GM21619 (cell line): Measurements from ENCODE around the gene CNTN1.
A peak's percentile ranks its signal among the peaks of the same experiment; 100 is the strongest.
"Not testable (repeated sequence)": the region's sequence is repeated elsewhere in the genome, so short reads cannot be mapped to it uniquely, and the experiment has no call there.

Experiments used
- ATAC-seq: cut with Tn5 transposase; IDR thresholded peaks from one replicate; pipeline ENCODE4 v1.9.1; 2021; ENCODE audit not compliant: unreplicated experiment

Gene CNTN1

DNA sequence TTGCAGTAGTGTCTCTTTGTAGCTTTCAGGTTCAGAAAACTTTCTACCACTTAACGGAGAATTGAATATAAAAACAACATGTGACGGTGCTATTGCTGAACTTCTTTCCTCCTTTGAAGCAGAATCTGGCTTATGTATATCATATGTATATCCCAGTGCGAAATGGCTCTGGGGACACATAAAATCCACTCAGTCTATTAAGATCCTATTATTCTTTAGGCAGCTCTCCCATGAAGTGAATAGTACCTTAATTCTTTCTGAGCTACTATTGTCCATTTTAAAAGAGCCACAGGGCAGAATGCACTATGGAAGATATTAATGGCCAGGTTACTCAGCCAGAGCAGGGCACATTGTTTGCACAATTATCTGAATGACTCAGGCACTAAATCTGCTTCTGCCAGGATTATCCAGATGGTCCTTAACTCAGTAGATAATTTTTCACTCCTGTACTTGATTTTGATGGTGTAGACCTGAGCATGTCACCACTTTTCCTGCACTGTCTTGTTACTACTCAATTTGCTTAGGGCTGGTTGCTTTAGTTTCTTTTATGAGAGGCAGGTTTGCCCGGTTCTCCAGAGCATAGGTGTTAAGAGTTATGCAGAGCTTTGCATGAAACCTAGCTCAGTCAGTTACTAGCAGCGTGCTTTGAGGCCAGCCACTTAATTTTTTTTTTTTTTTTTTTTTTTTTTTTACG is 5.5 kb downstream of the CNTN1 start:
- no peak for ATAC-seq

DNA sequence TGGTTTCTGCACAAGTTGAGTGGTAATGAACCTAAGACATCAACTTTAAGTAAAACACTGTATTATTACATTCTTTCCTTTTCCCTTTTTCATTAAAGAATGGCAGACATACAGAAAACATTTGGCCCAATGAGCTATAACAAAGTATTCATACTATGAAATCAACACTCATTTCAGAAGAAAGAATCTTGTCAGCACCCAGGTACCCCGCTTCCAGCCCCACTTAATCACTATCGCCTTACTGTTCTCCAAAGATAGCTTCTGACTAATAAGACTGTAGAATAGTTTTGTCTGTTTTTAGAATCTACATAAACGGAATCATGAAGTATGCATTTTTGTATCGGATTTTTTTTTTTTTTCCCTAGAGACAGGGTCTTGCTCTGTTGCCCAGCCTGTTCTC is 9.5 kb downstream of the CNTN1 start:
- ATAC-seq, result peak; percentile 78

DNA sequence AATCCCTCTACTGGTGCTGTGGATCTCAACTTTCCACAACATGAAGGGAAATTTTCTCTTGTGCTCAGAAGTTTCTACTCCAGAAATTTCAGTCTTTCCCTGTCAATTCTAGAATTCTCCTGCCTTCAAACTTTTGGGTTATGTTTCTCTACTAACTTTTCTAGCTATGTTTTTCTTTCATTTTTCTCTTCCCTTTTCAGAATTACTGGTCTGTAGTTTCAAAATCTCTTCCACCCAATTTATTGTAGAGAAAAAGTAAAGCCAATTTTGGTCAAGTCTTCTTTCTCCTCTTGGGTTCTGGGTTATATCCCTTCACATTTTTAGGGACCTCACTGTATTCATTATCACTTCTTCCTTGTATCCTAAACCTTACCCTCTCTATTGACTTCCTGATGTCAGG is 18.9 kb downstream of the CNTN1 start:
- ATAC-seq, result no peak

DNA sequence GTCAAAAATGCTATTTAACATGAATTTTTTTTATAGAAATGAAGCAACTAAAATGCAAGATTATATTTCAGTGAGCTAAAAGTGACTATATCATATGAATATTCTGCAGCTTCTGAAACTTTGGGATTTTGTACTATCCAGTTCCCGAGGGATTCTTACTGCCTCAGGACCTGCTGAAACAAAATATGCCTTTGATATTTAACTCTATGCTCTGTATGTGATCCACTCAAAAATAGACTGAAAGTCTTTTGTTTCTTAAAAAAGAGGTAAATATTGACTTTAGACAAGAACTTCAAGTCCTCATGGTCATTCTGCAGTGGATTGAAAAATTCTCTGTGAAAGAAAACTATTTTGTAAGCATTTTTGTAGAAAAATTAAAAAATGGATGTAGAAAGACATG is 22.4 kb downstream of the CNTN1 start:
- ATAC-seq, result no peak

DNA sequence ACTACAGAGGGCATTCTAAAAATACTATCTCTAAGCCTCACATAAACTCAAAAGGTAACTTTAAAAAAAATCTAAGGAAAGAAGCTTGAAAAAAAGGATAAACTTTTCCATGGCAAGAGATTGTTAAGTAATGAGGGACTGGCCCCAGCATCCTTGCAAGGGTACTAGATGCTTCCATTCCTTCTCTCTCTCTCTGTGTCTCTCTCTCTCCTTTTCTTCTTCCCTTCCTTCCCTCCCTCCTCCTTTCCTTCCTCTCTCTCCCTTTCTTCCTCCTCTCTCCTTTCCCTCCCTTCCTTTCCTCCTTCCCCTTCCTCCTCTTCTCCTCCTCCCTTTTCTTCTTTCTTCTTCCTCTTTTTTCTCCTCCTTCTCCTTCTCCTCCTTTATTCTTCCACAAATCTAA is 23.8 kb downstream of the CNTN1 start:
- ATAC-seq, result no peak

DNA sequence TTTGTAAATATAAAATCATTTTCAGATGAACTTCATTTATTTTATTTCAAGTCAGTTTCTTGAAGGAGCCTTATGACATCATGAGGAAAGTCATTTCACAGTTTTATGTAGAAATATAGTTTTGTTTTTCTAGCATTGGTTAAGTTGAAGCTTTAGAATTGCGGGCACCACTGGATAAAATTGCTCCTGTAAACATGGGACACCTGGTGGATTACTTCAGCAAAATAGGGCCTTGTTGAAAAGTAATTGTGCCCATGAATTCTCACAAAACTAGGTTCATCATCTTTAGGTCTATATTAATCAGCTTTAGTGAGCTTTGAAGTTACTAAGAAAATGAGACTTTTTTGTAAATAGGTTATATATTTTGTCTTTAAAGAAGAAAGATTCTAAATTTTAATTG is 25.3 kb downstream of the CNTN1 start:
- no peak for ATAC-seq

DNA sequence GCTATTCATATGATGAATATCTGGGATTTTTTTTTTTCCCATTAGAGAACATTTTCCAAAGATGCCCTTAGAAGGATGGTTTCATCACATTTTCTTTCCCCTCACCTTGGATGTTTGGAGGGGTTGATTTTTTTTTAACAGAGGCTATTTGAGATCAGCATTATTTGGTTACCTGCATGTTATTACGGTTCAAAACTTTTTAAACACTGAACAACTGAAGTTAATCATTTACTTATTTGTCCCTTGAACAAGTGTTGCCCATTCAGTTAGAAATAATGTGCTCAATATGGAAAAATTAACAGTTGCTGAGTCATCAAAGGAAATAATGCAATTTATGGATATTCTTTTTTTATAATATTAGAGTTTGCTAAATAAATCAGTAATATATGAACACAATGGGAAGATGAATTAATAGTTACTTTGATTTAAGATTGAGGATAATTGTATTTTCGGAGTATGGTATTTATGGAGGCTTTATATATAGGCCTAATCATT is 26.7 kb downstream of the CNTN1 start:
- no peak for ATAC-seq

DNA sequence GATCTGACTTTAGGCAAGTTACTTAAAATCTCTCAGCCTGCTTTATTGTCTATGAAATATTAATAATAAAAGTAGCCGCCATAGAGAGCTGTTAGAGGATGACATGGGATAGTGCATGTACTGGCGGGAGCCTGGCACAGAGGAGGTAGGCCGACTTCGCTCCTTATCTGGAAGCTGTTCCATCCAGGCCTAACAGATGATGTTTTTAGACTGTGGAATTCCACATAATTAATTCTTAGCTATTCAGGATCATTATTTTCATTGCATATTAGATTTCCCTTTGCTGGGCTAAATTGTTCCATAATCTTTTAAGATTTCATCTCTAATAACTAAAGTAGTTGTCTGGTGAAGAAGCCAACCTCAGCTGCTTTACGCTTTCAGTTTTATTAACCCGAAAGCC is 30.8 kb downstream of the CNTN1 start:
- no peak for ATAC-seq

DNA sequence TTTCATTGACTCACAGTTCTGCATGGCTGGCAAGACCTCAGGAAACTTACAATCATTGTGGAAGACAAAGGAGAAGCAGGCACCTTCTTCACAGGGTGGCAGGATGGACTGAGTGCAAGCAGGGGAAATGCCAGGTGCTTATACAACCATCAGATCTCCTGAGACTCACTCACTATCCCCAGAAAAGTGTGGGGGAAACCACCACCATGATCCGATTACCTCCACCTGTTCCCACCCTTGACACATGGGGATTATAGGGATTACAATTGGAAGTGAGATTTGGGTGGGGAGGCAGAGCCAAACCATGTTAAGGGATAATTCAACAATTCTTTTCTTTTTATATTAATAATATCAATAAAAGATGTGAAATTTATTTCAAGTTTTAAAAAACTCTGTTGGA is 34.1 kb downstream of the CNTN1 start:
- ATAC-seq, result no peak

DNA sequence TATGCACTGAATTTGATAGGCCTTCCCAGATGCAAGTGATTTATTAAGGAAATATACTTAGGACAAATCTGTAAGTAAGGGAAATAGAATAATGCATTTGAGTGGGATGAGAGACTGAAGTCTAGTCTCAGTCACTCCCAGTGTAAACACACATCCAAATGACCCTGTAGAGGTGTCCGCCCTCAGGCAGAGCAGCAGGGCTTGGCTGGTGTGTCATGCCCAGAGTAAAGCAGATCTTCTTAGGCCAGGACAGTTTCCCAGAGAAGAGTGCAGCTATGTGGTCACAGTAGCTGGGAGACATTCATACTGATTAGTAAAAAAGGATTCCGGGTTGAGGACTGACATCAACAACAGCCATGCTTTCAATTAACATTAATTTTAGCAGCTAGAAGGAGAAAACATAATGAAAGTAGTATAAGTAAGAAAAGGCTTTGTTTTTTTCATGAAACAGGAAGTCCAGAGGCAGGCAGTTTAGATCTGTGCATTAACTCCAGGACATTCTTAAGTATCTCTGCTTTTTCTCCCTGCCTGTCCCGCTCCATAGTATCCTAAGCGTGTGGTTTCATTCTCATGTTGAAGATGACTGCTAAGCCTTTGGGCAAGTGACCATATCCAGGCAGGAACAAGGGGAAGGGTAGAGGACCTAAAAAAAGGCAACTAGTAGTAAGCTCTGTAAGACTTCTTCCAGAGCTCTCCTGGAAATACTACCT is 35.7 kb downstream of the CNTN1 start:
- no peak for ATAC-seq

DNA sequence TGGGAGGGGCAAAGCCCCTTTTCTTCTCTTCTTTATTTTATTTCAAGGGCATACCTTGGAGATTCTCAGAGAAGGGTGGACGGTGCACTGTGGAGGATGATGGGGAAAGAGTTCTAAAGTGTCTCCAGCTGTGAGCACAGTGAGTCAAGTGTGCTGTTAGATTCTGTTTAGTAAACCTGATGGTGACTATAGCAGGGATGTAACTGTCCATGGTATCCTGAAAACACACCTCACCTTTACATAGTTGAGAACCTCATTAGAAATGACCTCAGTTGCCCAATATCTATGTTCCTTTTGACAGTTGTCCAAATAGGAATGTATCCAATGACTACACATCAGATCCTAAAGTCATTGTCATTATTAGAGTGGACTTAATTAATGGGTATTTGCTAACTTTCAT is 38.0 kb downstream of the CNTN1 start:
- ATAC-seq, result no peak

DNA sequence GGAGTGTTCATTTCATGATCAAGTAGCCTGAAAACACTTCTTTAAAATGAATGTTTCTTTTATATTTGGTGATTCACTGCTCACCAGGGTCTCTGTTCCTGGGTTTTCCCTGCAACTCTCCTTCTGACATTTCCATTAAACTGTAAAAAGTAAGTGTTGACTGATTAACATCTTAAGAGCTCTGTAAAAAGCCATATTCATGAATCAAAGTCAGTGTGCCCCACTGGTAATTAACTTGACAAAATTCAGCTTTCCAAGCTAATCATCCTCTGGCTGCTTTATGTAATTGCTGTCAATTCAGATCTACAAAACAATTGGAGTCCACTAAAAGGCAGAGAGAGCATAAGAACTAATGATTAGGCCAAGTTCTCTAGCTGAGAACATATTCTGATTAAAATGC is 41.6 kb downstream of the CNTN1 start:
- ATAC-seq, result no peak

DNA sequence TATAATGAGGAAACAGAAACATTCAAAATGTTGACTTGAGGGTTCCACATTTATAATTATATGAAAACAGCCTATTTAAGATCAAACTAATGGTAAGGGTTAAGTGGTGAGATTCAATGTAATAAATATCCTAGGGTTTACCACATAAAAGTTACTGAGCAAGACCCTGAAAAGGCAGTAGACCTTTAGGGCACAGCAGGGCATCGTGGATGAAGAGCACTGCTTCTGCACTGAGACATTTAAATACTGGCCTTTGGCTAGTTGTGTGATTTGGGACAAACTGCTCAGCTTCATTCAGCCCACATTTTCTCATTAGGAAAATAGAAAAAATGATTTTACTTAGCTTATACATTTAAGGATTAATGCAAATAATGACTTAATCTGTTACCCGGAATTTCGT is 42.0 kb downstream of the CNTN1 start:
- no peak for ATAC-seq

DNA sequence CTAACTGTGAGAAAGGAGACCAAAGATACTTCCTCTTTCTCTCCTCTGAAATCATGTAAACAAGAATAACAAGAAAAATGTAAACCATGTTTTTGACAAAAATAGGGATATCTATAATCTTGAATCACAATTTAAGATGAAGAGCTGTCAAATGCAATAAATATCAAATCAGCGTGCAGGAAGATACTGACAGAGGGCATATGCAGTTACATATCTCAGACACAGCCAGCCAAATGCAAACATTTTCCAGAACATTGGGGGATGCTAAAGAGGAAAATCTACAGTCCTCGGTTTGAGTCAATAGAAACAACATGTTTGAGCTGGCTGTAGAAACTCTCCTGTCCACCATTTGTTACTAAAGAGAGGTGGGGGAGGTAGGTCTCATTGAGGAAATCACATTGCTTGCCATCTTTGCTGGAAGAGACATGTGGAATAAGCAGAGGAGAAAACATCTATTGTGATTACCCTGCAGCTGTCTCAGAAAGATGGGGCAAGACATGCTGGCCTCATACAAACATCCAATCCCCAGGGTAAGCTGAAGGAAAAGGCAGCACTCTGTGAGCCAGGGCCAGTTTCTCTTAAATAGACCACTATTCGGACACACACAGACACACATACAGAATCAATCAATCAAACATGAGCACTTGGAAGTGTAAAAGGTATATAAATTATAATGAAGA is 43.5 kb downstream of the CNTN1 start:
- no peak for ATAC-seq

DNA sequence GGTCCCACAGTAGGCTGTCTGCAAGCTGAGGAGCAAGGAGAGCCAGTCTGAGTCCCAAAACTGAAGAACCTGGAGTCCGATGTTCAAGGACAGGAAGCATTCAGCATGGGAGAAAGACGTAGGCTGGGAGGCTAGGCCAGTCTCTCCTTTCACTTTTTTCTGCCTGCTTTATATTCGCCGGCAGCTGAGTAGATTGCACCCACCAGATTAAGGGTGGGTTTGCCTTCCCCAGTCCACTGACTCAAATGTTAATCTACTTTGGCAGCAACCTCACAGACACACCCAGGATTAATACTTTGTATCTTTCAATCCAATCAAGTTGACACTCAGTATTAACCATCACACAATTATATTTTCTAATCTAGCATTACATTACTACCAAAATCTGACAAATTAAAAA is 45.2 kb downstream of the CNTN1 start:
- not testable (repeated sequence) for ATAC-seq

DNA sequence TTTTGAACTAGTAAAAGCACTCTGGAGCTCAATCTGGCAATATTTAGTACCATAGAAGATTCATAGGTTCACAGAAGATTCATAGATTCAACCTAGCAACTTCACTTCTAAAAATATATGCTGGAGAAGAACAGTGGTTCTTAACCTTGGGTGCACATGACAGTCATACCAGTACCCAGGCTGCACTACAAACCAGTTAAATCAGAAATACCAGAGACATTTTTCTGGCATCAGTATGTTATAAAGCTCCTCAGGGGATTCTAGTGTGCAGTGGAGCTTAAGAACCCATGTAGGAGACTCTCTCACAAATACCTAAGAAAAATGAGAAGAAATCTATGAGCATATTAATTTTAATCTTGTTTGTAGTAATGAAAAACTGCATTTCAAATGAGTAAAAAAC is 46.6 kb downstream of the CNTN1 start:
- no peak for ATAC-seq

DNA sequence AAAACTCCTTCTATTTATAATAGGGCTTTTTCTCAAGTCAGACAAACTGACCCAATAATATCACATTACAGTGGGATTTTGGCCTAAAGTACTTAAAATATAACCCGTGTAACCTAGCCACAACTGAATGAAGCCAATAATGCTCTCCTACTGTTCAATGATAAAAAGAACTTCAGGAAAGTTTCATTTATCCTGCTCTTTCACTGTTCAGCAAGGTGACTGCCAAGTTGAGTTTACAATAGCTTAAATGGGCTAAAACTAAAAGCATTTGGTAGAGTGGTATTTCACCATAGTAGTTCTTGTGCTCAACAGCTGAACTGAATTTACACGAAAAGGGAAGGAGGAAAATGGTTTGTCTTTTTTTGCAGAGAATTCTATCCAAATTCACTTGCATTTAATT is 49.8 kb downstream of the CNTN1 start:
- ATAC-seq, result no peak

DNA sequence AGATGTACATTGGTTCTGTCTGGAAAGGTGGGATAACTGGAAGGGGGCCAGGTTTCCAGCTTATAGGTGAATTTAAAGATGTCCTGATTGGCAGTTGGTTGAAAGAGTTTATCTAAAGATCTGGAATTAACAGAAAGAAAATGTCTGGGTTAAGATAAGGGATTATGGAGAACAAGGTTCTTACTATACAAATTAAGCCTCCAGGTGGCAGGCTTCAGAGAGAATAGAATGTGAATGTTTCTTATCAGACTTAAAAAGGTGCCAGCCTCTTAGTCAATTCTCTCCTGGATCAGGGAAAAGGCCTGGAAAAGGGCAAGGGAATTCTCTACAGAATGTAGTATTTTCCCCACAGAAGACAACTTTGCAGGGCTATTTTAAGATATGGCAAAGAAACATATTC is 53.1 kb downstream of the CNTN1 start:
- no peak for ATAC-seq

DNA sequence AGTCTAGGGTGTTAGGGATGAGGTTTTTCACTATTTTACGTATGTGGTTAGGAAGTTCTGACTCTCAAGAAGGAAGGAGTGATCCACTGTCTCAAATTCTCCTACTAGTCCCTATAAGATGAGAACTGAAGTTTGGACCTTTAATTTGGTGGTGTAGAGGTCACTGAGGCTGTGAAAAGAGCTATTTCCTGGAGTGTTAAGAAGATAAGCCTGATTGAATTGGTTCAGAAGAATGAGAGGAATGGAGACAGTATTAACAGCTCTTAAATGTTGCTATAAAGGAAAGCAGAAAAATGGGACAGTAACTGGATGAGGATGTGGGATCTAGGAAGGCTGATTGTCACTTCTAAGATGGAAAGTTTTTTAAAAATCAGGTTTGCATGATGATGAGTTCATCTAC is 57.6 kb downstream of the CNTN1 start:
- ATAC-seq, result no peak

DNA sequence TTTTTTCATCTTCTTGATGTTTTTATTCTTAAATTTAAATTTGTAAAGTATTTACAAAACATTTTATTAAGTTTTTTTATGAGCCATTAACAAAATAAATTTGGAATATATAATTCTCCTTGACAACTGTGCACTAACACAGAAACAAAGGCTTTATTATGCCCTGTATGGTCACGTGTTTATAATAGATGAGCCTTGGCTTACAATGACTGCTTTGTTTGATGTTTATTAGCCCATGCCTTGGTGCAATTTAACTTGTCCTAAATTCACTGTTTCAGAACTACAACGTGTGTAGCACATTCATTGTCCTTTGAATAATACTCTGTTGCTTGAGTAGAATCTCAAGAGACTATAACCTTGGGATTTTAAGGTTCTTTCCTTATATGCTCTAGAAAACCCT is 59.8 kb downstream of the CNTN1 start:
- ATAC-seq, result no peak

DNA sequence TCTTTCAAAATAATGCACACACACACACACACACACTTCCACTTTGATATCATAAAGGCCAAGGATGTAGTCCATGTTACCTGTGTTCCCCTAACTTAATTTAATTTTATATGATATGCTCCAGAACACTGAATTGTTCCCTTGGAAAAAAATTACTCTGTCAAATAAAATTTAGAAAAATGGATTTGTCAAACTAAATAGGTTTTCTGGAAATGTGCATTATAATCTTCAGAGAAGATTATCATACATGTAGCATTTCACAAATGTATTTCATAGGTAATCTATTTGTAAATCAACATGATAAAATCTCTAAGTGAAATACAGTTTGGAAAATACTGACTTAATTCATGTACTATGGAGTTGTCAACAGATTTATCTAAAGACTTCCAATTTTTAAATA is 68.6 kb downstream of the CNTN1 start:
- no peak for ATAC-seq

DNA sequence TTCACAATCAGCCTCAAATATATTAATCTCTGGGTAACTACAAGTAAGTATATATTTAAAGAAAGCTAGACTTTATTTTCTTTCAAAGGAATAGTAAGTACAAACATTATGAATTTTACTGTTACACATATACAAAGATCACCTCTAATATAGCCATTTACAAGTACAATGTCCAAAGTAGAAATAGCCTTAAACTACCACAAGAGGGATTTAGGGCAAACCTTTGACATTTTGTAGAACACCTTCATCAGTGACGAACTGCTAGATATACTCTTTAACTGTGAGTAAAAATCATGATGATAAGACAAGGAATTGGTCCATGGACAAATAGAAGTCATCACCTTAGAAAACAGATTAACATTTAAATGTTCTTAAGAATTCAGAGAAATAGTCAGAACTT is 69.8 kb downstream of the CNTN1 start:
- no peak for ATAC-seq
